SJSA1 (cell line): ENCODE results near the gene RSAD1. TPM values are rescaled to one million over a fixed set of nuclear protein-coding genes. Genes with fewer than 3 reads are reported as not detected.

ENCODE experiments used
- DNase-seq, 2 experiments: peaks; one replicate each; pipeline ENCODE4 v3.0.0-alpha.2; 2015 to 2020; ENCODE audit warnings: low spot score in 2 of 2, low read depth in 1 of 2
- H3K27ac ChIP-seq: fragments of 250-450 bp; sonication (Bioruptor Pico); 2 replicates; pipeline ENCODE4 v1.5.1; 2020; ENCODE audit warnings: mild to moderate bottlenecking, moderate library complexity
- H3K27me3 ChIP-seq: fragments of 250-450 bp; sonication (Bioruptor Pico); replicated peaks from 2 replicates; pipeline ENCODE4 v1.5.1; 2020; ENCODE audit warnings: mild to moderate bottlenecking, moderate library complexity
- H3K36me3 ChIP-seq: fragments of 250-450 bp; sonication (Bioruptor Pico); 2 replicates; pipeline ENCODE4 v1.5.1; 2020; ENCODE audit warnings: mild to moderate bottlenecking
- H3K4me1 ChIP-seq: fragments of 250-450 bp; sonication (Bioruptor Pico); replicated peaks from 2 replicates; pipeline ENCODE4 v1.6.1; 2021; ENCODE audit warnings: mild to moderate bottlenecking
- H3K4me3 ChIP-seq: fragments of 250-450 bp; sonication (Bioruptor Pico); 2 replicates; pipeline ENCODE4 v1.5.1; 2020; ENCODE audit warnings: mild to moderate bottlenecking
- H3K9me3 ChIP-seq: fragments of 250-450 bp; sonication (Bioruptor Pico); replicated peaks from 2 replicates; pipeline ENCODE4 v1.5.1; 2020; ENCODE audit warnings: mild to moderate bottlenecking
- total RNA-seq: library from RNA; depleted of rRNA; stranded (reverse); fragments of >200 nt; shearing (Covaris generic); gene quantifications from 2 replicates; pipeline ENCODE4 v1.2.3, GENCODE V29; 2014

Gene RSAD1
- total RNA-seq, 1 experiment from 2014 or later = 15.8 TPM

DNA sequence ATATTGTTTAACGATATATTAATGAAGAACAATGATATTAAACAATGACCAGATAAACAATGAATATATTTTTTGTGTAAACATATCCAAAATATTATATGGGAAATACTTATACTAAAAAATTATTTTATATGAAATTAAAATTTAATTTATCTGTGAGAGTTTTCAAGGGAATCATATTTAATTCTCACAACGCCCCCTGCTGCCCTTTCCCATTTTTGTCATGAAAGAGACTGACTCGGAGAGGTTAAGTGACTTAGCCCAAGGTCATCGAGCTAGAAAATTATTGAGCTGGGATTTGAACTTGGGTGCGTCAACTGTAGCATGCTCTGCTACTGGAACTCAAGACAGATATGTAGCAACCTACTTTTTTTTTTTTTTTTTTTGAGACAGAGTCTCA lies 22.4 kb downstream of the RSAD1 start:
- no peak overlapping the region for H3K27ac ChIP-seq
- peaks cover 1% of the 10 kb centered on the region; the same call in 1 of the 2 replicates for H3K4me1 ChIP-seq
- H3K9me3 ChIP-seq = no peaks in the 10 kb centered on the region
- DNase-seq = no peak
- no peaks in the 10 kb centered on the region for H3K36me3 ChIP-seq
- no peaks in the 10 kb centered on the region for H3K27me3 ChIP-seq
- no peak overlapping the region for H3K4me3 ChIP-seq

DNA sequence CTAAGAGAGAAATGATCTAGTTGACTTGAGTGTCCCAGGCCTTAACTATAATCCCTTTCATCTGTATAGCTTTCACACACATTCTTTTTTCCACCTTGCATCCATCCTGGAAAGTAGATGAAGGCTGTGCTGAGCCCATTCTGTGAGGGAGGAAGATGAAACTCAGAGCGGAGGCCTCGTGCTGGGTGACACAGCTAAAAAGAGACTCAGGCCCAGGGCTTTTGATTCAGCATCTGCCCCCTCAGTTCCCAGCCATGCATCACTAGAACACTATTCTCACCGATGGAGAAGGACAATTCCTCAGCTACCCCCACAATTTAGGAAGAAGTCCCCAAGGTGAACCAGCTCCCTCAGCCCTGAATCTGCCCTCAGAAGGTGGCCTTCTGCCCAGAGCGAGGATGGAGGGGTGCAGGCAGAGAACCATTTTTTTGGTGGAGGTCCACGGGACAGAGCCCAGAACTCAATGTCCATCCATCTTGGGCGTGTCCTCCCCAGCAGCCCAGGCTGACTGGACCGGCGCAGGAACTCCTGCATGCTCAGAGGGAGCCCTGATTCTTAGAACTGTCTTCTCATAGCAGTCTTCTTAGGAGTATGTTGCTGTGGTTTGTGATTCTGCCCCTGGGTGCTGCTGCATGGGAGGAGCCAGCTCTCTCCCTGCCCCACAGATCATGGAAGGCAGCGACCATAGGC lies 23.8 kb downstream of the RSAD1 start:
- no peak for DNase-seq
- Histone ChIP-seq H3K27ac (no peak overlapping the region), H3K9me3 (no peaks in the 10 kb centered on the region), H3K36me3 (no peaks in the 10 kb centered on the region), H3K4me1 (no peaks in the 10 kb centered on the region), H3K27me3 (peaks cover 8% of the 10 kb centered on the region; the same call in 1 of the 2 replicates), H3K4me3 (no peak overlapping the region)

DNA sequence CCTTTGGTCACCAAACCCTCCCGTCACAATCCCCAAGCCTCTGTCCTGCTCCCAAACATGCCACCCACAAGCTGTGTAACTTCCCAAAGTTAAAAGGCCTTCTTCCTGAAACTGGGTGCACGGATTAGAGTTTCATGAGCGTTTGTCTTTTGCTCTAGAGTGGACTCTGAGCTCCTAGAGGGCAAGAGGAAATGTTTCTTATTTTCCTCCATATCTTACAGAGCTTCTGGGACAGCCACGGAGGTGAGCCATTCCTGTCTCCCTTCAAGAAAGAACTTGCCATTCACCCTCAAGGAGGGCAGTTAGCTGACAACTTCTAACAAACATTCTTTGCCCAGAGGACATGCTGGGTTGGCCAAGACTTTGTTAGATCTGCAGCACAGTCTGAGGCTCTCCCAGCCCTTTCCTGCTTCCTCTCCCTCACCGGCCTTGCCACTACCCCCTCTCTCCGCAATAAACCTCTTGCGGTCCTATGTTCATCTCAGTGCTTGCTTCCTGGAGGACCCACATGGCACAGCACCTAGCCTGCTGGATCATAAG lies 27.0 kb downstream of the RSAD1 start:
- no peak overlapping the region for H3K4me3 ChIP-seq
- peaks cover 9% of the 10 kb centered on the region for H3K4me1 ChIP-seq

DNA sequence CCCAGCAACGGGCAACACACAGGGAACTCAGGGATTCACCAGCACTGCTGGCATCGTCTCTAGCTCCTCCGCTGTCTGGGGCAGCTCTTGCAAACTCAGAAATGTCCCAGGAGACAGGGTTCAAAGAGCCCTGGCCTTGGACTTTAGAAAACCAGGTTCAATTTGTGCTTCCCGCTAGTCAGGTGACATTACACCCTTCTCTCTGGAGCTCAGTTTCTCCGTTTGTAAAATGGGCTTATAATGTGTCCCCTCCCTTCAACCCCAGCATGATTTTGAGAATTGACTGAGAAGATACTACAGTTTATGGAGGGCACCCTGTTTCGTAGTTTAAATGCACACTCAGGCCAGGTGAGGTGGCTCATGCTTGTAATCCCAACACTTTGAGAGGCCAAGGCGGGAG lies 27.6 kb downstream of the RSAD1 start:
- H3K4me3 ChIP-seq = no peak overlapping the region
- peaks cover 9% of the 10 kb centered on the region for H3K4me1 ChIP-seq
- H3K9me3 ChIP-seq = no peaks in the 10 kb centered on the region
- H3K27me3 ChIP-seq = peaks cover 16% of the 10 kb centered on the region; the same call in 1 of the 2 replicates
- DNase-seq = no peak
- no peaks in the 10 kb centered on the region for H3K36me3 ChIP-seq
- no peak overlapping the region for H3K27ac ChIP-seq

More for the DNA sequence above, 27.0 kb downstream of the RSAD1 start:
- H3K27ac ChIP-seq = no peak overlapping the region
- H3K36me3 ChIP-seq = no peaks in the 10 kb centered on the region
- no peaks in the 10 kb centered on the region for H3K9me3 ChIP-seq
- peaks cover 12% of the 10 kb centered on the region; the same call in 1 of the 2 replicates for H3K27me3 ChIP-seq
- DNase-seq = no peak

DNA sequence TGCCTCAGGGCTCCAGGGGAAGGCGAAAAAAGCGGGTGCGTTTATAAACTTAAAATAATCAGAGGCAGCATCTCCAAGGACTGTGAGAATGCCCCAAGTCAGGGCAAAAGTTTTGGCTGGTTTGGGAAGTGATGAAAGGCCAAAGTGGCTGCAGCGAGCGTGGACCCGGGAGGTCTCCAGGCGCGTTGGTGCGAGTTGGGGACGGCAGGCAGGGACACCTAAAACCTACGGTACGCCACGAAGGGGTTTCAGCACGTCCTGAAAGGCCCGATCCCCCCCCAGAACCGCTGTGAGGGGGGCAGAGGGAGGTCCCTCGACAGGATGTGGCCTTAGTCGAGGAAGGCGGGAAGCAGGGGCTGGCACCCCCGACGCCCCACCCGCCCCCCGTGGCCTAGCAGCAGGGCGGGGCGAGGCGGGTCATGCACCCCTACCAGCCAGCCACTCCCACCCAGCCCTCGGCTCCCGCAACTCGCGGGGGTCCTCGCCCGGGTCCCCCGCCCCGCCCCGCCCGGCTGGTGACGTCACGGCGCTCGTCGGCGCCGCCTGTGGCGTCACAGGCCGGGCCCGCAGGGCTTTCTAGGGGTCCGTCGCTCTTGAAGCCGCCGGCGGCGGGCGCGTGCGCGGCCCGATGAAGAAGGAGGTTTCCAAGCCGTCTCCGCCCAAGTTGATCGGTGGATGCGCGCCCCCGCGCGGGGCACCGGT lies 29.4 kb downstream of the RSAD1 start, which contains the start of gene MYCBPAP:
Gene MYCBPAP, plus strand, starts transcription at position 569 of the 702 bp plus-strand sequence. CDS start 236 bp downstream, outside the sequence.
- H3K36me3 ChIP-seq = no peaks in the 10 kb centered on the region
- H3K9me3 ChIP-seq = no peaks in the 10 kb centered on the region
- peaks cover 9% of the 10 kb centered on the region for H3K4me1 ChIP-seq
- peaks cover 19% of the 10 kb centered on the region; the same call in 1 of the 2 replicates for H3K27me3 ChIP-seq
- peak within 1 kb of the TSS; percentile 36 for H3K4me3 ChIP-seq
- DNase-seq = peak; percentile 22 to 70
- H3K27ac ChIP-seq = no peak within 1 kb of the TSS

DNA sequence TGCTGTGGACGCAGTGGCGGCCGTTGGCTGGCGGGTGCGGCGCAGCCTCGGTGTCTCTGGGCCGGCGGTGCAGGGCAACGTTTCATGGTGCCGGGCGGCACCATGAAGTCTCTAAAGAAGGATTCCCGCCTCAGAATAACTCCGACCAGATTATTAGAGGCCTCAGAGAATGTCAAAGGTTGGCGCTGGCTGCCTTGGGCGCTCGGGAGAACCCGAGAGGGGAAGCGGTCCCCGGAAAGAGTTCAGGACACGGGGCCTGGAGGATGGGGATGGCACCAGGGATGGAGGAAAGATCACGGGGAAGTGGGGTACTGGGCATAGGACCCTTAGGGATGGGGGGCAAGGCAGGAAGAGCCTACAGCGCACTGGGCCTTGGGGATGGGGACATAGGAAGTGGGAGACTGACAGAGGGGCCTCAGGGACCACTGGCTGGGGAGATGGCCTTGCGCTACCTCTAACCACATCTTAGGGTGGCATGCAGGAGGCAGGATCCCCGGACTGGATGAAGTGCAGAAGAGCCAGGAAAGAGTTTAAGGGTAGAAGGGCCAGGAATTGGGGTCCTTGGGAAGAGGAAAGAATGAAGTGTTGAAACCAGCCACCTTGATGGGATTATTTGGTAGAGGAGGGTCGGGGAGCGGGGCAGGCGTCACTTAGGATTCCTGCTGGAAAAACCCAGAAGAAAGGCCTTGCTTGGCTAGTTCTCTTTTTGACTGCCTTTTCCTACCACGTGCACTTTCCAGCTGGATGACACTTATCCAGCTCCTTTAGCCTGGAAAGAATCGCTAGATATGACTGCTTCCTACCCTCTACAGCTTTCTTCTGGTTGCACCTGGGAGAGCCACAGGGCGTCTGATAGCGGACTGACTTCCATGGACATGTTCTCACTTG lies 30.2 kb downstream of the RSAD1 start:
- Histone ChIP-seq H3K36me3 (no peaks in the 10 kb centered on the region), H3K9me3 (no peaks in the 10 kb centered on the region), H3K27ac (no peak overlapping the region), H3K4me3 (peak overlapping the region; percentile 36), H3K27me3 (peaks cover 19% of the 10 kb centered on the region; the same call in 1 of the 2 replicates), H3K4me1 (peaks cover 9% of the 10 kb centered on the region)
- DNase-seq = no peak

DNA sequence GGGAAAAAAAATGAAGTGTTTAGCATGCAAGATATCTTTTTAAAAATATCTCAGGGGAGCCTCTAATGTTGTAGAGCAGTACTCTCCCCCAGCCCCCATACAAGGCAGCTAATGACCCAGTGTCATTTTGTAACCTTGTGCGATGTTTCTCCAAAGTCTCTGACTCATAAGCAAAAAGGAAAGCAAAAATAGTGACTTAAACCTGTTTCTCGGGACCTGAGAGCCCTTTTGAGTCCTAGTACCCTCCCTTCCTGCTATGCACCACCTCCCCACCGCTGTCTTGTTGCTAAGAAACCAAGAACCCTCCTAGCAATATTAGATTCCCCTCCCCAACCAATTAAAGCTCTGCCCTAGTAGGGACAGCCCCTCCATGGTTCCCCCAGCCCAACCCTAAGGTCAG lies 32.4 kb downstream of the RSAD1 start:
- no peak overlapping the region for H3K4me3 ChIP-seq
- no peaks in the 10 kb centered on the region for H3K36me3 ChIP-seq
- peaks cover 9% of the 10 kb centered on the region for H3K4me1 ChIP-seq
- DNase-seq = no peak
- no peaks in the 10 kb centered on the region for H3K9me3 ChIP-seq
- H3K27ac ChIP-seq = no peak overlapping the region
- peaks cover 19% of the 10 kb centered on the region; the same call in 1 of the 2 replicates for H3K27me3 ChIP-seq

DNA sequence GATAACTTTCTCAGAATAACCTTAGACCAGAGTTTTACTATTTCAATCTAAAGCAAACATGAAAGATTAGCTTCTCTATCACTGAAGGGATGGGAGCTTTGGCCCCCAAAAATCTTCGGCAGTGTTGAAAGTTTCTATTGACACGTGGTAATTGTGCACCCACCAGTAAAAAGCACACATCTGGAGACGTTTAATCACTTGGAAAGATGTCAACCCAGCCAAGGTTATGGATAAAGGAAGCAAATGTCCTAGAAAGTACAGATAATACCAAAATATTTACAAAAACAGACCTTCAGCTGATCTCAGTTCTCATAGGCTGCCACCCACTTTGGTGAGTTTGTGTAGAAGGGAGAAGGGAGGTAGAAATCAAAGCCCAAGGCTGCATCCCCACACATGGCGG lies 34.8 kb downstream of the RSAD1 start:
- no peaks in the 10 kb centered on the region for H3K9me3 ChIP-seq
- no peak overlapping the region for H3K27ac ChIP-seq
- peaks cover 8% of the 10 kb centered on the region; the same call in 1 of the 2 replicates for H3K27me3 ChIP-seq
- peaks cover 2% of the 10 kb centered on the region for H3K4me1 ChIP-seq
- no peak for DNase-seq
- H3K36me3 ChIP-seq = no peaks in the 10 kb centered on the region
- no peak overlapping the region for H3K4me3 ChIP-seq

DNA sequence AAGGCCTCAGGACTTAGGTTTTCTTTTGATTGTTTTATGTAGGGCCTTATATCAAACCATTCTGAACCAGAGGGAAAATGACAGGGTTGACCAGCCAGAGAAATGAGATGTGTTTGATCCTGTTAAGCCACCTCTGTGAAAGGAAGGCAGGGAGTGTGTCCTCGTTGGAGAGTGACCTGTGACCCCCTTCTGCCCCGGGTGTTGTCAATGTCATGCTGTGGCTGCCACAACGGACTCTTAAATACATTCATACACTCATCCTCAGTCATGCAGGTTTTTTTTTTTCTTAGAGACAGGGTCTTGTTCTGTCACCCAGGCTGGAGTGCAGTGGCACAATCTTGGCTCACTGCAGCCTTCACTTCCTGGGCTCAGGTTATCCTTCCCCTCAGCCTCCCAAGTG lies 35.7 kb downstream of the RSAD1 start:
- no peaks in the 10 kb centered on the region for H3K4me1 ChIP-seq
- H3K36me3 ChIP-seq = no peaks in the 10 kb centered on the region
- H3K9me3 ChIP-seq = no peaks in the 10 kb centered on the region
- DNase-seq = no peak
- H3K27ac ChIP-seq = no peak overlapping the region
- H3K27me3 ChIP-seq = 0 out of 2 replicates have a peak, but pooled peaks cover 6% of the 10 kb centered on the region
- no peak overlapping the region for H3K4me3 ChIP-seq

DNA sequence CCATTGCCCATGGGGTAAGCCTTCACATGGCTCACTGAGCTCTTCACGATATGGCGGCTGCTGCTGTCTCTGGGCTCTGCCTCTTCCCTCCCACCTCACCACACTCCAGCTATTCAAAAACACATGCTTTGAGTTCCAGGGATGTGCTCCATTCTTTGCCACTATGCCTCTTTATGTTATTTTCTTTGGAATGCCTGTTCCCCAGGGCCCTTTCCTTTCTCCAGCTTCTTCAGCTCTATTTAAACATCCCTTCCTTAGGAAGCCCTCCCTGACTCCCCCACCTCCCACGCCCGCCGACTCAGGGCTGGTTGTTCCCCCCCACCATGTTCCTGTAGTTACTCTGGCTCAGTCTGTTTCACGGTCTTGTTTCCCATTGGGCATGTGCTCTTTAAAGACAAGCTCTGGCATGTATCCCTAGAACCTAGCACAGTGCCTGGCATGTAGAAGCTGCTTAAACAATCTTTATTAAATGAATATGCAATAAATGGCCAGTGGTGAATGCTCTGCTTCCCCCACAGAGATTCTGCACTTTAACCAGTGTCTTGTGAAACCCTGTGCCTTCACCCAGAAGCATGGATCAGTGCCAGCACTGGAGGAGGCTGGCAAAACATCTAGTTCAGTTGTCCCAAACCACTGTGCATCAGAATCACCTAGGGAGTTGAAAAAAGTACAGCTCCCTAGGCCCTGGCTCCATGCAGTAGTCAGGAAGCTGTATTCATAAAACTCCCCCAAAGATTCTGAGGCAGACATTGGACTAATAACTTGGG lies 36.5 kb downstream of the RSAD1 start:
- Histone ChIP-seq H3K27me3 (0 out of 2 replicates have a peak, but pooled peaks cover 6% of the 10 kb centered on the region), H3K36me3 (no peaks in the 10 kb centered on the region), H3K9me3 (no peaks in the 10 kb centered on the region), H3K4me1 (no peaks in the 10 kb centered on the region), H3K27ac (no peak overlapping the region), H3K4me3 (no peak overlapping the region)
- no peak for DNase-seq

DNA sequence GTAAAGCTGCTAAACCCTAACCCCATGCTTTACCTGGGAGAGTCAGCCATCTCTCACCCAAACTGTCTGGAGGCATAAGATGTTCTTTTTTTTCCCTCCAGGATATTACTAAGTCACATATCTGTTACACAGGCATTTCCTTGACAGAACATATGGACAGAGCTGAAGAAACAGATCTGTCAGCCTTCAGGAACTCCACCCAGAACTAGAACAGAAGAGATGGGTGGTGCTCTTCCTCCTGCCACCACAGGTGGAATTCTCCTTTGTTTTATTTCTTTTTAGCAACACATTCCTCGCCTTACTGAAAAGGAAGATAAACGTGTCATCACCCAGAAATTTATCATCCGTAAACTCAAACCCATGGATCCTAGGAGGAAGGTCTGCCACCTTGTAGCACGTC lies 38.4 kb downstream of the RSAD1 start:
- Histone ChIP-seq H3K4me1 (no peaks in the 10 kb centered on the region), H3K27me3 (no peaks in the 10 kb centered on the region), H3K4me3 (no peak overlapping the region), H3K36me3 (no peaks in the 10 kb centered on the region), H3K9me3 (no peaks in the 10 kb centered on the region), H3K27ac (no peak overlapping the region)
- no peak for DNase-seq

DNA sequence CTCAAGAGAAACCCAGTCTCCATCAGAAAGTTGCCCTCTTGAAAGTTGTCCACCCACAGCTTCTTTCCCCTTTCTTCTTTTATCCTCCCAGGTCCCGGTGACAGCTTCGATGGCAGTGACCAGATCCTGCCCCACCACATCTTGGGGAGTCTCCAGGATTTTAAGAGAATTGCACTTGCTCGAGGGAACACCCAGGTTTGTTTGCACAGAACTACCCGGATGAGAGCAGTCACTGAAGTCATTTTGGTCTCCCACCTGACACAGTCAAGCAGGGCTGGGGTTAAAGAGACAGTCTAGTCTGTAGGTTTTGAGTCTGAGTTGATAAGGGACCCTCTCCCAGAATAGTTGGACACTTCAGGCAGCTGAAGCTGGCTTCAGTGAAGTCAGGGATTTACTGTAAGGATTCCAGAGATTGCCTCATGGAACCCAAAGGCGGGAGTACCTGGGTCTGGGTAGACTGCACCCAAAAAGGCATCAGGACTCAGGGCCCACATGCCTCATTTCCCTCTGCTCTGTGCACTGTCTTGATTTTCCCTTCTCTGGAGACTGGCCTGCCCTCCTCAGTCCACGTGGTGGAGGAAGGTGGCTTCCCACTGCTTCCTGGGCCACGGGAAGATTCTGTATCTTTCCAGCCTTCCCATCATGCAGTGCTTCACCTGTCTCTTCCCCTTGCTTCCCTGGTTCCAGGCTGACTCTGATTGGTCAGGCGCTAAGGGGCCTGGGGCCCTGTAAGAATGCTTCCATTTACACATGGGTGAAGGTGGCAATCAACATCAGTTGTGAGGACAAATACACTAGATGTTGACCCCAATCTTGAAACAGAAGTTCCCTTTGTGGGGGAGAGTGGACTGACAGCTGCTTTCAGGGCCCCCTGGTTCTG lies 39.1 kb downstream of the RSAD1 start:
- Histone ChIP-seq H3K27ac (no peak overlapping the region), H3K36me3 (no peaks in the 10 kb centered on the region), H3K9me3 (no peaks in the 10 kb centered on the region), H3K4me1 (no peaks in the 10 kb centered on the region), H3K27me3 (no peaks in the 10 kb centered on the region), H3K4me3 (no peak overlapping the region)
- no peak for DNase-seq
